GM19467 (cell line): ENCODE data around the gene MCF2L.
"Not testable (repeated sequence)": the region's sequence is repeated elsewhere in the genome, so short reads cannot be mapped to it uniquely, and the experiment has no call there.

ENCODE experiments used
- ATAC-seq: cut with Tn5 transposase; IDR thresholded peaks from one replicate; pipeline ENCODE4 v1.9.1; 2021; ENCODE audit warnings: mild to moderate bottlenecking, moderate library complexity; ENCODE audit not compliant: unreplicated experiment

MCF2L gene

GRCh38 chr13:113090806-113091205 lies 121.8 kb downstream of the MCF2L start:
- ATAC-seq: no peak

GRCh38 chr13:113091211-113091771 lies 122.3 kb downstream of the MCF2L start:
- ATAC-seq: no peak

GRCh38 chr13:113091891-113092775 lies 123.1 kb downstream of the MCF2L start:
- no peak for ATAC-seq

GRCh38 chr13:113092776-113093579 lies 124.0 kb downstream of the MCF2L start:
- ATAC-seq: no peak

GRCh38 chr13:113093580-113094409 lies 124.8 kb downstream of the MCF2L start:
- no peak for ATAC-seq

GRCh38 chr13:113094410-113094800 lies 125.4 kb downstream of the MCF2L start:
- ATAC-seq: no peak

GRCh38 chr13:113095146-113096051 lies 126.4 kb downstream of the MCF2L start:
- no peak for ATAC-seq

- no peak for ATAC-seq
These were observed 127.2 kb downstream of the MCF2L start for GRCh38 chr13:113096052-113096744.

- ATAC-seq: no peak
These were observed 127.8 kb downstream of the MCF2L start for GRCh38 chr13:113096745-113097305.

GRCh38 chr13:113097651-113098050 lies 128.6 kb downstream of the MCF2L start:
- no peak for ATAC-seq

- no peak for ATAC-seq
These were observed 129.2 kb downstream of the MCF2L start for GRCh38 chr13:113098162-113098732.

- ATAC-seq: no peak
These were observed 130.1 kb downstream of the MCF2L start for GRCh38 chr13:113099142-113099541.

GRCh38 chr13:113102302-113102701 lies 133.3 kb downstream of the MCF2L start:
- not testable (repeated sequence) for ATAC-seq

GRCh38 chr13:113102727-113103126 lies 133.7 kb downstream of the MCF2L start:
- ATAC-seq: no peak

GRCh38 chr13:113103646-113104045 lies 134.6 kb downstream of the MCF2L start:
- no peak for ATAC-seq

GRCh38 chr13:113105032-113105920 lies 136.3 kb downstream of the MCF2L start, which contains the start of gene F7:
TSS of gene F7 (plus strand) at chr13:113105791. CDS start at chr13:113105842, 51 bp downstream.
- ATAC-seq: no peak

GRCh38 chr13:113105921-113106452 lies 137.0 kb downstream of the MCF2L start:
- ATAC-seq: no peak
